HPDE6-E6E7 (cell line): ENCODE data around the gene SKP2.
"Not testable (repeated sequence)": the region's sequence is repeated elsewhere in the genome, so short reads cannot be mapped to it uniquely, and the experiment has no call there.

Experiments
- DNase-seq: peaks from one replicate; pipeline ENCODE4 v3.0.0; 2011; ENCODE audit warnings: missing footprints; ENCODE audit errors: extremely low spot score

The SKP2 gene

DNA sequence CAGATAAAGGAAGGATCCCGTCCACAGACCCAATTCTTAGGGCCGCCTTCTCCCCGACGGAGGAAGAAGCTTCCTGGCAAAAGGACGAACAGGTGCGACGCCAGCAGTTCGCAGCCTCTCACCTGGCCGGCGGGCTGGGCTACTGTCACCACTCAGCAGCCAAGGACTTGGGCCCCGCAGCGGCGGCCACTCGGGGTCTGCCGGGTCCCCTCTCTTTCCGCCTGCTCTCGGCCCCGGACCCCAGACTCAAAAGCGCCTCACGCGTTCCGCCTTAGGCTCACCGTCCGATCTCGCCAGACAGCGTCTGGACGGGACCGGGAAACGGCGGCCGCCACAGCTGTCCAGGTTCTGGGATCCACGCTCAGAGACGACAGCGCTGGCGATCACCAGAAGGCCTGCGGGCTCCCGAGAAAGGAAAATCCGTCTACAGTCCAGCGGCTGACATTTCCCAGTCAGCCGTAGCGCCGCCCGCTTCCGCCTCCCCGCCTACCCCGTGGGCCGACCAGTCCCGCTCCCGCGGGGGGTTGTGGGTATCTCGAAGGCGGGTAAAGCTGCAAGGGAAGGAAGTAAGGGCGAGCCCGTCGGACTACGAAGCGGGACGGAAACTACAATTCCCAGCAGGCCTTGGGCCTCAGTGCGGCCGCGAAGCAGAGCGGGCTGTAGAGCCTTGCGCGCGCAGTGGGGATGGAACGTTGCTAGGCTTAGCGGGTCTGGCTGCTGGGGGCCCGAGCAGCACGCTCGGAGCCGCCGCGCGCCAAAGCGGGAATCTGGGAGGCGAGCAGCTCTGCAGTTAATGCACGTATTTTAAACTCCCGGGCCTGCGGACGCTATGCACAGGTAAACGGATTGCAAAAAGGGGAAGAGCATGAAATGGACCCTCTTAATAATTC lies at the start of gene SKP2, which contains the start of gene LMBRD2:
SKP2 (plus strand) TSS at position 678 of the 890 bp plus-strand sequence; CDS start at position 830, 152 bp downstream.
LMBRD2 (minus strand) TSS at position 454 of the 890 bp plus-strand sequence. CDS start 8,538 bp downstream, outside the sequence.
- peak; percentile 93 for DNase-seq

DNA sequence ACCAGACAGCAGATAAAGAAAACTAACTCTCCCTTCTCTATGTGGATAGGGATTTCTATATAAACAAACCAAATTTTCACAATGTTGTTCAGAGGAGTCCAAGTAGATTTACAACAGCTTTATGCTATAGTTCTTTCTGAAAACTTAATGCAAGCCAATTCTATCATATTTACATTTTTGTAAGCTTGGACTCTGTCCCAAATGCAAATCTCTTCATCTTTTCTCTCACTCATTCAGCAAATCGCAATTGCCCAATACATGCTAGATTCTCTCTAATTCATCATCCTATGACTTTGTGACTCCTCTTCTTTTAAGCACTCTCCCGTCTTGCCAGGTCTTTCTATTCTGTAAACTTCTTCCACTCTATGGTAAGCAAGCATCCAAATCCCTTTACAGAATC lies 46.1 kb upstream of the SKP2 start:
- DNase-seq: no peak

DNA sequence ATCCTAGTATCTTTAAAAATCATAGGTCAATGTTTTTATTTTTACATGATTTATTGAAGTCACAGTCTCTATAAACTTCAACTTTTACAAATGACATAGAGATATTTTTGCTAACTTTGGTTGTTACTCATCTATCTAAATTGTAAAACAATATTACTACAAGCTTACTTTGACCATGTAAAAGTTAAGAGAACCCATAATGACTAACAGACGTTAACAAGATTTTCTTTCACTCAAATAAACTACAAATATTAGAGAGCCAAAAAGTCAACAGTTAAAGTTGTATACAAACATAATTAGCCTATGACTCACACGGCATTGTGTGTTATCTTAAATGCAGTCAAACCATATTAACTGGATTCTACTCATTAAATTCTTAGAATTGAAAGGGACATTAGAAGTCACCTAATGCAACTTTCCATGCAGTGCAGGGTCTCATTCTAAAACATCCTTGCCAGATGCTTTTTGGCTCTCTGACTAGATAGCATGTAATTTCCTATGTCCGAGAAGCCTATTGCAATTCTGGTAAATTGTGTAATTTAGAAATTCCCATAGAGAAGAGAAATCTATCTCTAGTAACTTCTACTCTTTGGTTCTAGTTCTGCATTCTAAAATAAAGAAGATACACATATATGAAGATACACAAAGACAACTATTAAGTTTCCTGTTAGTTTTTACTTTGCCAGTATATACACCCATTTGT lies 43.0 kb upstream of the SKP2 start:
- no peak for DNase-seq

DNA sequence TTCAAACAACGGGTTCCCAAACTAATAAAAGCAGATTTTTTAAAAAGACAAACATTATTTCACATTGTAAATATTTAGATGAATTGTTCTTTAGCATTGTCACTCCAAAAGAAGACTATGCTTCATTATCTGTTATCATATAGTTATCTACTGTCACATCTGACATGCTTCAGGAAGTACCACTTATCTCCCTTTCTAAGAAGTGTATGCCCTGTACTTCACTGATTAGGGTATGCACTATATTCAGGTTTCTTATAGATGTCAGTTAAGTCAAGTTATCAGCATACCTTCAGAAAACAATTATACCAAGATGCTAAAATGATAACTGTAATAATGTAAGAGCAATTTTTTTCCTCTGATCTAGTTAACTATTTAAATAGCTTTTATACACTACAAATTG lies 40.7 kb upstream of the SKP2 start:
- DNase-seq: no peak

DNA sequence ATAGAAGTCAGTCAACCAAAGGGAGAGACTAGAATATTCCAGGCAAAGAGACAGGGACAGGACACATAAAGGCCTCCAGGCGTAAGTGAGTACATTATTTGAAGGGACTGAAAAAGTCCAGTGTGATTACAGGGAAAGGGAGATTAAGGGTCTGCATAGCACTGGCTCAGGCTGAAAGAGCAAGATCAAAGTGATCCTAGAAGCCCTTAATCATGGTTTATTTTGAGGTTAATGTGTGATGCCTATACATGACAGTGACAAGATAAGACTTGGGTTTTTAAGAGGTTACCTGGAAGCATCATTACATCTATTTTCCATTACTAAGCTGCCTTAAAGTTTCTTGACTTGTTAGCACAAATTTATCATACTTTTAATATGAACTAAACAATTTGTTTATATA lies 26.0 kb upstream of the SKP2 start:
- no peak for DNase-seq

DNA sequence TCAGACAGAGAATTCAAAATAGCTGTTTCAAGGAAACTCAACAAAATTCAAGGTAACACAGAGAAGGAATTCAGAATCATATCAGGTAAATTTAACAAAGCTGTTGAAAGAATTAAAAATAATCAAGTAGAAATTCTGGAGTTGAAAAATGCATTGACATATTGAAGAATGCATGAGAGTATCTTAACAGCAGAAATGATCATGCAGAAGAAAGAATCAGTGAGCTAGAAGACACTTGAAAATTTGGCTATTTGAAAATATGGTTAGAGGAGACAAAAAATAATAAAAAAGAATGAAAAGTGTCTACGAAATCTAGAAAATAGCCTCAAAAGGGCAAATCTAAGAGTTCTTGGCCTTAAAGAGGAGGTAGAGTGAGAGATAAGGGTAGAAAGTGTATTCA lies 23.1 kb upstream of the SKP2 start:
- no peak for DNase-seq

DNA sequence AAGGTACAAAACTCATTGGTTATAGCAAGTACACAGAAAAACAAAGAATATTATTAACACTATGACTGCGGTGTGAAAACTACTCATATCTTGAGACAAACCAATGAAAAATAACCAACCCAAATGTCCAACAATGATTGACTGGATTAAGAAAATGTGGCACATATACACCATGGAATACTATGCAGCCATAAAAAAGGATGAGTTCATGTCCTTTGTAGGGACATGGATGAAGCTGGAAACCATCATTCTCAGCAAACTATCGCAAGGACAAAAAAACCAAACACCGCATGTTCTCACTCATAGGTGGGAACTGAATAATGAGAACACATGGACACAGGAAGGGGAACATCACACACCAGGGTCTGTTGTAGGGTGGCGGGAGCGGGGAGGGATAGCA lies 22.2 kb upstream of the SKP2 start:
- not testable (repeated sequence) for DNase-seq

DNA sequence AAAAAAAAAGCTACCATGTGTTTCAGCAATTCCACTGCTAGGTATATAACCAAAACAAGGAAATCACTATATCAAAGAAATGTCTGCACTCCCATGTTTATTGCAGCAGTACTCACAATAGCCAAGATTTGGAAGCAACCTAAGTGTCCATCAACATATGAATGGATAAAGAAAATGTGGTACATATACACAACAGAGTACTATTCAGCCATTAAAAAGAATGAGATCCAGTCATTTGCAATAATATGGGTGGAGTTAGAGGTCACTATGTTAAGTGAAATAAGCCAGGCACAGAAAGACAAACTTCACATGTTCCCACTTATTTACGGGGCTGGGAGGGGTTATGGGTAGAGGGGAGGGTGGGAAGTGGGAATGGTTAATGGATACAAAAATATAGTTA lies 18.9 kb upstream of the SKP2 start:
- not testable (repeated sequence) for DNase-seq

DNA sequence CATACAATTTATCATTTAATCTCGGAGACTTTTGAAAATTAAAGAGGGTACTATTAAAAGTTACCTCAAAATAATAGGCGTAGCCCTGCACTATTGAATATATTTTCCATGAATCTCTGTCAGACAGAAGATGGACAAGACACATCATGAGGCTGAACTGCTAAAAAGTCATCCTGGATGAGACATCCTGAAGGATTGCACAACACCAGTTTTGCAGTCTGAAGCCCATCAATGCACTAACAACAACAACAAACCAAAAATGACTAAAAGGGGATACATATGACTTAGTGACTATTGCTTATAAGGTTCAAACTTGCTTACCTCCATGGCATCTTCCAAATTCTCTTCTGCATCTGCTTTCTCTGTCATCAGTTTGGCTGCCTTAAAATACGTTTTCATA lies 15.9 kb upstream of the SKP2 start:
- DNase-seq: no peak

DNA sequence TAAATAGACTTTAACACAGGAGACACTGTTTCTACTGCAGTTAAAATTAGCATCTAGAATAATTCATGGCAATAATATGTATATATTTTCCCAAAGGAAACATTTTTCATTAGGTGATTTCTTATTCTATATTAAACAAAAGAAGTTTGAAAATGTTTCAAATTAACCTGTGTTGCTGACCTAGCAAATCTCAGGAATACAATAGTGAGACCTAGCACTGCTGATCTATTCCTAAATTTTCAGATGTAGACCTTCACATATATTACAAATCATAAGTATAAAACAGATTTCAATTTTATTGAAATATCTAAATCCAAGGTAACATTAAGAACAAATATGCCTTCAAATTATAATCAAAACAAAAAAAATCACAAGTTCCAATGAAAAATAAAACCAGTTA lies 15.3 kb upstream of the SKP2 start:
- no peak for DNase-seq

DNA sequence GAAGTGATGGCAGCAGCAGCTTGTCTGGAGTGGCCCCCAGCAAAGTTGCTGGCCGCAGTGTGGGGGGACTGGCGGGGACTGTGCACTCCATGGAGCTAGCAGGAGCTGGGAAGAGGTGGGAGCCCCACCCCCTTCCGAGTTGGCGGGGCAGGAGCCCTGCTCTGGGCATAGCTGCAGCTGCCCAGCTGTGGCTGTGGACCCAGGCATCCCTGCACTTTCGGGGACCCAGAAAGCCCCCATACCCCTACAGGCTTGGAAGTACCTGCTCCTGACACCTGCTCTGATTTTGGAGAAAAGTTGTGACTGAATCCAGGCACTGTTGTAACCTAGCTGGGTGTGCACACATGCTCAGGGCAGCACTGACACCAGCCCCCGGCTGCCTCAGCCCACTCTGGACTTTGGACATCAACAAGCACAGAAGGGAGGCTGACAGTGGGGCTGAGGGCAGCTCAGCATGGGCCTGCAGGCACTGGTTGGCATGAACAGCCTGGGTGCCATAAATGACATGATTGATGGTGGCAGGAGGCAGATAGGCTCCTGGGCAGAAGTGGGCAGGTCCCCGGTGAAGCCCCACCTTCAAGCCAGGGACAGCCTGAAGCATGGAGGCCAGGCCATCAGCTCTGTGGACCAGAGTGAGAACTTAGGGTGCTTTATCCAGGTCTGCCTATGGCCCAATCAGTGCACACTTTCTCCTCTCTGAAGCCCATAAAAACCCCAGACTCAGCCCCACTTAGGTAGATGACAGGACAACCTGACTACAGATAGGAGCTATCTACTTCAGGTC lies 12.8 kb upstream of the SKP2 start:
- DNase-seq: no peak

DNA sequence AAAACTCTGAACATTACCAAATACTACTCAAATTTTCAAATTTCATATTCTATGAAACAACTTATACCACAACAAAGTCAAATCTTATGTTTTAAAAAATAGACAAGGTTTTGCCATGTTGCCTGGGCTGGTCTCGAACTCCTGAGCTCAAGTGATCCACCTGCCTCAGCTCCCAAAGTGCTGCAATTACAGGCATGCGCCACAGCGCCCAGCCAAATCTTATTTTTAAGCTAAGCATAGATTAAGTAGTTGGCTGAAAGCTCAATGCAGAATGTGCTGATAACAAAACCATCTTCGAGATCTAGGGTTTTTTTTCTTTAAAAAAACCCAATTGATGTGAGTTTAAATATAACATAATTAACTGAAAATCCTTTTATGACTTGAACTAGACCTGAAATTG lies 6.6 kb upstream of the SKP2 start:
- DNase-seq: no peak

DNA sequence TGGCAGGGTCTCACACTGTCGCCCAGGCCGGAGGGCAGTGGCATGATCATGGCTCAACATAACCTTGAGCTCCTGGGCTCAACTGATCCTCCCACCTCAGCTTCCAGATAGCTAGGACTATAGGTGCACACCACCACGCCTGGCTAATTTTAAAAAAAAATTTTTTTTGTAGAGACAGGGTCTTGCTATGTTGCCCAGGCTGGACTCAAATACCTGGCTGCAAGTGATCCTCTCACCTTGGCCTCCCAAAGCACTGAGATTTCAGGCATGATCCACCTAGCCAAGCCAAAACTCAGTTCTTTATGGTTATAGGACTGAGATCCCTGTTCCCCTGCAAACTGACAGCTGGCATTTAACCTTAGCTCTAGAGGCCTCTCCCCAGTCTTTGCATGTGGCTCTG lies 5.5 kb upstream of the SKP2 start:
- no peak for DNase-seq

DNA sequence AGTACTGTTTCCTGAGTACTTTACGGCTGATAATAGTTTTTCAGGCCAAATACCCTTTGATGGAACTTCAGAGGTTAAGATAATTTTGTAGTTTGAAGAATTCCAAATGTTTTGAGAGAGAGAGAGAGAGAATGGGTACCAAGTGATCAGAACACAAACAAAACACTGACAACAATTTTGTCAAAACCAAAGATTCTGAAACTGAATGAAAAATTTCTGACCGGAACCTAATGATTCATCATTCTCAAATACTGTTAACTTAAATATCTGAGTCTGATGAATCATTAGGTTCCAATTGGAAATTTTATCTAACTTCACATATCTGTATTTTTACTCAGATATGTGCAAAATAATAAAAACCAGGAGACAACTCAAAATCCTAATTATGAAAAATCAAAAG lies 4.2 kb upstream of the SKP2 start:
- DNase-seq: no peak

DNA sequence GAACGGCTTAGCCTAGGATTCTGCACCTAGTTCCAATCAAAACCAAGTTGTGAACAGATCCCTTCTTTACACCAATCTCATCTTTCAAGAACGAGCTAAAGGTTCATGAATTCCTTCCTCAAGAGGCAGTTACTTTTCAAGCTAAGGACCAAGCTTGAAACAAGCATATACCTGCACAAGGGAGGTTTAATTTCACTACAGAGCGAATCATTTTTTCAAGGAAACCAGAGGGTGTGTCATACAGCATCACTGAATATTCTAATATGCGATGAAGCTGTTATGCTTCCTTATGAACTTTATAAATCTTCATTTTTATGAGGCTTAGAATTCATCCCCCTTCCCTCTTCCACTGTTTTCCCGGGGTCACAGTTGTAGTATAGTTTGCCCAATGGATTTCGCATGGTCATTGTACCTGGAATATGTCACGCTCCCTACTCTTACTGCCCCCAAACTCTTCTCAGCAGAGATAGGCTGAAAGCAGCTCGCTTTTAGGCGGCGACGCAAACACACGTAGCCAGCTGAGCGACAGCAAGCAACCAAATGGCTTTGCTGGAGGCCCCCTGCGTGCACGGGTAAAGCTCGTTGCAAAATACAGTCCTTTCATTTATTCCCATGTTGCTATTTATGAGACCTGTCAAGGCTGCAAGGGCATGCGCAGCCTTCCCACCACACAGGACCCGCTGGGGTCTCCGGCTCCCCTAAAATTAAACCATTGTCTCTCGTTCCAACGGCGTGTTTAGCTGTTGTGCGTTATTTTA lies 1.1 kb upstream of the SKP2 start:
- peak; percentile 37 for DNase-seq

DNA sequence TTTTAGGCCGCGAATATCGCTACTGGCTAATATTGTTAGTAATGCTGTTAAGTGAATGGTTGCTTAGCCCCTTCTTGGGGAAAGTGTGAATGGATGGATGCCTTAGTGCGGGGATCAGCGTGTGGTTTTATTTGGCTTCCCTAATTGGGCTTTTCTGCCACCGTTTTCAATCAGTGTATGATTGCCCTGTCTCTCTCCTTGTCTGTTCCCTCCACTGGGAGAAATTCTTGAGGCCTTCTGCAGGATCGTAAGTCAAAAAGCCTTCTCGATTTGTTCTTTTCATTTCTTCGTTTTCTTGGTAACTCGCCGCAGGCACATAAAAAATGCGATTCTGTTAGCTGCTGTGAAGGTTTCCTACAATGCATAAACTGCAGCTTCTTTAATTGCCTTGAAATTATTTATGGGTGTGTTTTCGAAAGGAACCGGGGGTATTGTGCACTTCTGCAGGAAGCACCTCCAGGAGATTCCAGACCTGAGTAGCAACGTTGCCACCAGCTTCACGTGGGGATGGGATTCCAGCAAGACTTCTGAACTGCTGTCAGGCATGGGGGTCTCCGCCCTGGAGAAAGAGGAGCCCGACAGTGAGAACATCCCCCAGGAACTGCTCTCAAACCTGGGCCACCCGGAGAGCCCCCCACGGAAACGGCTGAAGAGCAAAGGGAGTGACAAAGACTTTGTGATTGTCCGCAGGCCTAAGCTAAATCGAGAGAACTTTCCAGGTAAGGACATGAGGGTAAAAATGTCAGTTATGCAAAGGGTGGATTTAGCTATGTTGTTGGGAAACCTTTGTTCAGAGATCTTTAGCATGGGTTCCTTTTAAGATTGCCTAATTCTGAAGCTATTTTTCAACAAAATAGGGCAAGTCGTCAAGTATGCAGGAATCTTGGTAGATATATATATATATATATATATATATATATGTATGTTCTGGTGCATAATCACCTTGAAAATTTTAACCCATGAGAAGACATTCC lies 700 bp downstream of the SKP2 start:
- no peak for DNase-seq

DNA sequence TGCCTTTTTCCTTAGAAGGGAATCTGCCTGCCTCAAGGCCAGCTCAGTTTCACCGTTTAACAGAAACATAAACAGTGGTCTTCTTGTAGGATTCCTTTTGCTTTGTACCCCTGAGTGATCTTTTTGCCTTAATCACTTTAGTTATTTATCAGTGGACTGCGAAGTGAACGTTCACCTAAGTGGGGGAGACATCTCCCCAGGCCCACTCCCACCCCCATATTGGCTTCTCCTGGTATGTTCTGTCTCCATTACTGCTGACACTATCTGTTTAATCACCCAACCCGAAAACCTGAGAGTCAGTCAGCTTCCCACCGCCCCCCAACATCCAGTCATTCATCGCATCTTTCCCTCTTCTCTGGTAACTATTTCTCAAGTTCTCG lies 1.4 kb downstream of the SKP2 start:
- no peak for DNase-seq

DNA sequence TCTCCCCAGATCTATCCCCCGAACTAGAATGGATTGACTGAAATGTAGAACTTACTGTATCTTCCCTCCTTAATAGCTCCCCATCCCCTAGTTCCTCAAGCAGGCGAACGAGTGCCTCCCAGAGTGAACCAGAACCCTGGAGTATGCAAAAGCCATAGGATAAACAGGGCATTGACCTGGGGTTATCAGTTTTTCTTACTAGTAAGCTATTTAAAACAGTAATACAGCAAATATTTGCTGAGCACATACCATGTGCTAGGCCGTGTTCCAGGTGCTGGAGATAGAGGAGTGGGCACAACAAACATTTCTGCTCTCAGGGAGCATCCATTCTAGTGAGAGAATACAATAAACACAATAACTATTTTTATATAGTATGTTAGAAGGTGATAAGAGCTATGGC lies 1.8 kb downstream of the SKP2 start:
- DNase-seq: no peak

DNA sequence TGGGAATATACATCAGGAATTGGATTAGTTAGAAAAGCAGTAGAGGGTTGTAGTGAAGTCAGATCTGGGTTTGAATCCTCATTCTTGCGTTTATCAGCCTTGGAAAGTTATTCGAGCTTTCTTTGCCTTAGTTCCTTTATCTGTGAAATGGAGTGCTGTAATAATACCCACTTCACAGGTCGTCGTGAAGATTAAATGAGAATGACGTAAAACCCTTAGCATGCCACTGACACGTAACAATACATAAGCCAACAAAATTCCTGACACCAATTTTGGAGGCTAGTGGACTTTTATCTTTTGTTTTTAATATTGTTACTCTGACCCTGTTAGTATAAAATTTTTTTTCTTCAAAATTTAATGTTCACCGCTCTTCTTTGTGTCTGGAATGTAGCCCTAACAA lies 3.4 kb downstream of the SKP2 start:
- no peak for DNase-seq

DNA sequence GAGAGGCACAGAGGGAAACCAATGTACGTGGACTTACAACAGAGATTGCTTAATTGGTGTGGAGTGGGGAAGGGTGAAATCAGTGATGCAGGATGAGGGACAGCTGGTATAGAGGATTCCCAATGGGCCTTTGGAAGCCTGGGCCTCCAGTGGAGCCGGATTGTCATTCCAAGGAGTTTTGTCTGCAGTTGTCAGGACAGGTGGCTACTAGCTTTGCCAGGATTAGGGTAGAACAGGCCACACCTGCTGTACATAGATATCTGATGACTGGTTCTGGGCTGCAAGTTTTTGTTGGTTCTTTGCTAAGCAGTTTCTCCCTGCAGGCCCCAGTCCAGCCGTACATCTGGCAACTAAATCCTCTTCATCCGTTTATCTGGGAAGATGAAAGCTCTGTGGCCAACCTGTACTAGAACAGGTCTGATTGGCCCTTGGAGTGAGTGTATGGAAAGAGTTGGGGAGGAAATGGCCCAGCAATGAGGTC lies 4.2 kb downstream of the SKP2 start:
- peak; percentile 79 for DNase-seq
